Activated CD4-positive, alpha-beta memory T cell treated with anti-CD3 and anti-CD28 coated beads for 36 hours (primary cell): Measurements from ENCODE around the gene YARS1. TPM values are rescaled to one million over a fixed set of nuclear protein-coding genes. Genes with fewer than 3 reads are reported as not detected.

Source experiments
- CTCF ChIA-PET: fragments of 350-600 bp; sonication (Branson Sonifier 250); formaldehyde crosslinking; loops from one replicate; lab custom pipeline; 2021; ENCODE audit warnings: antibody characterized with exemption, inconsistent platforms; lab: Charles Lee
- POLR2A ChIA-PET: fragments of 350-600 bp; sonication (Branson Sonifier 250); formaldehyde crosslinking; loops from one replicate; lab custom pipeline; 2021; ENCODE audit warnings: antibody characterized with exemption; lab: Charles Lee
- DNase-seq: peaks from one replicate; pipeline ENCODE4 v3.0.0-alpha.2; 2020
- H3K27ac Mint-ChIP-seq: one replicate; pipeline ENCODE4 v1.8.0; 2021; ENCODE audit warnings: mixed read lengths
- H3K27me3 Mint-ChIP-seq: one replicate; pipeline ENCODE4 v1.8.0; 2021; ENCODE audit warnings: mixed read lengths
- H3K36me3 Mint-ChIP-seq: one replicate; pipeline ENCODE4 v1.8.0; 2021; ENCODE audit warnings: mixed read lengths
- H3K4me1 Mint-ChIP-seq: one replicate; pipeline ENCODE4 v1.8.0; 2021; ENCODE audit warnings: low read depth, mixed read lengths
- H3K4me3 Mint-ChIP-seq: one replicate; pipeline ENCODE4 v1.8.0; 2021; ENCODE audit warnings: mild to moderate bottlenecking, mixed read lengths
- H3K9me3 Mint-ChIP-seq: one replicate; pipeline ENCODE4 v1.8.0; 2021; ENCODE audit warnings: mixed read lengths
- intact Hi-C: fragments of 100-400 bp; cut with micrococcal nuclease; formaldehyde crosslinking; loops from one replicate; pipeline ENCODE4 v1.15.1; 2023
- total RNA-seq, 2 experiments: library from RNA; stranded (reverse); gene quantifications; one replicate each; pipeline ENCODE4 v1.2.3, GENCODE V29; 2021

The YARS1 gene
- total RNA-seq, 2 experiments from 2014 or later: 208 to 213 TPM

GRCh38 chr1:32729254-32730046, 87.7 kb downstream of the YARS1 start:
- H3K9me3 Mint-ChIP-seq: no peaks in the 10 kb centered on the region
- H3K36me3 Mint-ChIP-seq: no peaks in the 10 kb centered on the region
- ChIA-PET CTCF (interaction anchor here (0.9 to 4.3 kb wide), 5 partner anchors 16 to 147 kb away, joined by 3 to 28 read pairs (median 6); no protein-coding TSS in a partner anchor), POLR2A (no interaction called here)
- H3K27me3 Mint-ChIP-seq: peaks cover 2% of the 10 kb centered on the region
- intact Hi-C loops: no loop called here
- peaks cover 13% of the 10 kb centered on the region for H3K4me1 Mint-ChIP-seq
- H3K4me3 Mint-ChIP-seq: no peak overlapping the region
- DNase-seq: no peak
- no peak overlapping the region for H3K27ac Mint-ChIP-seq

- Mint-ChIP-seq H3K9me3 (no peaks in the 10 kb centered on the region), H3K4me1 (peaks cover 13% of the 10 kb centered on the region), H3K27me3 (peaks cover 3% of the 10 kb centered on the region), H3K27ac (no peak overlapping the region), H3K36me3 (no peaks in the 10 kb centered on the region), H3K4me3 (no peak overlapping the region)
- DNase-seq: no peak
- intact Hi-C loops: no loop called here
- ChIA-PET POLR2A (interaction anchor here (0.6 kb wide), 1 partner anchor 55 kb away, joined by 3 read pairs; no protein-coding TSS in a partner anchor), CTCF (interaction anchor here (1.0 to 4.3 kb wide), 4 partner anchors 16 to 148 kb away, joined by 3 to 28 read pairs (median 12); no protein-coding TSS in a partner anchor)
Measured at GRCh38 chr1:32728413-32729077, 88.6 kb downstream of the YARS1 start.

GRCh38 chr1:32727876-32728275, 89.3 kb downstream of the YARS1 start:
- H3K4me3 Mint-ChIP-seq: no peak overlapping the region
- intact Hi-C loops: no loop called here
- H3K9me3 Mint-ChIP-seq: no peaks in the 10 kb centered on the region
- H3K4me1 Mint-ChIP-seq: peaks cover 13% of the 10 kb centered on the region
- peaks cover 4% of the 10 kb centered on the region for H3K27me3 Mint-ChIP-seq
- no peak overlapping the region for H3K27ac Mint-ChIP-seq
- no peaks in the 10 kb centered on the region for H3K36me3 Mint-ChIP-seq
- POLR2A ChIA-PET: interaction anchor here (0.6 kb wide), 1 partner anchor 56 kb away, joined by 3 read pairs; no protein-coding TSS in a partner anchor
- CTCF ChIA-PET: interaction anchor here (1.4 to 4.3 kb wide), 3 partner anchors 15 to 149 kb away, joined by 6 to 28 read pairs (median 17); no protein-coding TSS in a partner anchor
- no peak for DNase-seq

GRCh38 chr1:32725615-32725982, 91.6 kb downstream of the YARS1 start:
- ChIA-PET POLR2A (no interaction called here), CTCF (interaction anchor here (2.2 kb wide), 1 partner anchor 13 kb away, joined by 8 read pairs; no protein-coding TSS in a partner anchor)
- H3K4me3 Mint-ChIP-seq: no peak overlapping the region
- peaks cover 4% of the 10 kb centered on the region for H3K27me3 Mint-ChIP-seq
- no peak for DNase-seq
- H3K9me3 Mint-ChIP-seq: no peaks in the 10 kb centered on the region
- H3K27ac Mint-ChIP-seq: no peak overlapping the region
- intact Hi-C loops: no loop called here
- H3K36me3 Mint-ChIP-seq: no peaks in the 10 kb centered on the region
- peaks cover 10% of the 10 kb centered on the region for H3K4me1 Mint-ChIP-seq

Other genes starting within 250 kb of the YARS1 start
- gene ZBTB8OS, start 166.8 kb downstream of the YARS1 start, total RNA-seq: 10 to 100 TPM; 64.8 to 67.4 TPM
- gene RBBP4, start 166.2 kb downstream of the YARS1 start, total RNA-seq: 100 to 1,000 TPM; 325 to 334 TPM
- gene SYNC, start 114.6 kb downstream of the YARS1 start, total RNA-seq: not detected
- gene S100PBP, start 295 bp upstream of the YARS1 start, total RNA-seq: 10 to 100 TPM; 30.4 to 32.7 TPM
- not detected for gene FNDC5, start 53.6 kb upstream of the YARS1 start, total RNA-seq
- under 1 TPM in 1 of 2 experiments, not detected in 1; 0.29 TPM for gene HPCA, start 69.1 kb upstream of the YARS1 start, total RNA-seq
- gene TMEM54, start 84.0 kb upstream of the YARS1 start, total RNA-seq: 1 to 10 TPM; 3.6 to 4.0 TPM
- gene RNF19B, start 147.5 kb upstream of the YARS1 start, total RNA-seq: 10 to 100 TPM; 72.4 to 72.8 TPM
- 100 to 1,000 TPM; 325 to 328 TPM for gene AK2, start 219.5 kb upstream of the YARS1 start, total RNA-seq